ACHN (cell line): Measurements from ENCODE around the gene MSH6.
"Not testable (repeated sequence)": the region's sequence is repeated elsewhere in the genome, so short reads cannot be mapped to it uniquely, and the experiment has no call there.

Experiments used
- DNase-seq: peaks from one replicate; pipeline ENCODE4 v3.0.0-alpha.2; 2015
- in situ Hi-C: cut with HindIII; loops from 2 replicates; pipeline ENCODE4 v1.10.0; 2017; ENCODE audit warnings: low sequenced_read_pairs, low pct_ligation_motif_present, low pct_unique_long_range_greater_than_20kb

MSH6 gene

GRCh38 chr2:47818777-47819176 is 35.8 kb downstream of the MSH6 start:
- DNase-seq = no peak
- in situ Hi-C loops = no loop called here

GRCh38 chr2:47819834-47820233 is 36.9 kb downstream of the MSH6 start:
- no peak for DNase-seq

GRCh38 chr2:47822518-47822917 is 39.6 kb downstream of the MSH6 start:
- in situ Hi-C loops = no loop called here
- DNase-seq = no peak

More at GRCh38 chr2:47819834-47820233, 36.9 kb downstream of the MSH6 start:
- in situ Hi-C loops = no loop called here

GRCh38 chr2:47833516-47833968 is 50.6 kb downstream of the MSH6 start:
- in situ Hi-C loops = no loop called here
- no peak for DNase-seq

- no peak for DNase-seq
- in situ Hi-C loops = no loop called here
These were observed 55.3 kb downstream of the MSH6 start for GRCh38 chr2:47838249-47838648.

- in situ Hi-C loops = no loop called here
- DNase-seq = no peak
These were observed 55.7 kb downstream of the MSH6 start for GRCh38 chr2:47838686-47839085.

GRCh38 chr2:47842846-47843245 is 59.9 kb downstream of the MSH6 start:
- DNase-seq = no peak
- in situ Hi-C loops = no loop called here

GRCh38 chr2:47843407-47843806 is 60.5 kb downstream of the MSH6 start:
- in situ Hi-C loops = no loop called here
- DNase-seq = no peak

GRCh38 chr2:47844162-47844561 is 61.2 kb downstream of the MSH6 start:
- no peak for DNase-seq
- in situ Hi-C loops = no loop called here

GRCh38 chr2:47849368-47849767 is 66.4 kb downstream of the MSH6 start:
- DNase-seq = no peak
- in situ Hi-C loops = no loop called here

- no peak for DNase-seq
- in situ Hi-C loops = no loop called here
These were observed 67.3 kb downstream of the MSH6 start for GRCh38 chr2:47850198-47850597.

GRCh38 chr2:47853067-47853777 is 70.3 kb downstream of the MSH6 start:
- in situ Hi-C loops, DNase-seq: not testable (repeated sequence)
